ENCODE measurements around the gene NUP210L. TPM values are rescaled to one million over a fixed set of nuclear protein-coding genes. Genes with fewer than 3 reads are reported as not detected.

NUP210L gene
- total and polyA plus RNA-seq, 9 of the 15 experiments (the other 6 are each of a cell fraction or from before 2014, with no cell fraction given) = 0.01 to 0.04 TPM; not detected in 7

DNA sequence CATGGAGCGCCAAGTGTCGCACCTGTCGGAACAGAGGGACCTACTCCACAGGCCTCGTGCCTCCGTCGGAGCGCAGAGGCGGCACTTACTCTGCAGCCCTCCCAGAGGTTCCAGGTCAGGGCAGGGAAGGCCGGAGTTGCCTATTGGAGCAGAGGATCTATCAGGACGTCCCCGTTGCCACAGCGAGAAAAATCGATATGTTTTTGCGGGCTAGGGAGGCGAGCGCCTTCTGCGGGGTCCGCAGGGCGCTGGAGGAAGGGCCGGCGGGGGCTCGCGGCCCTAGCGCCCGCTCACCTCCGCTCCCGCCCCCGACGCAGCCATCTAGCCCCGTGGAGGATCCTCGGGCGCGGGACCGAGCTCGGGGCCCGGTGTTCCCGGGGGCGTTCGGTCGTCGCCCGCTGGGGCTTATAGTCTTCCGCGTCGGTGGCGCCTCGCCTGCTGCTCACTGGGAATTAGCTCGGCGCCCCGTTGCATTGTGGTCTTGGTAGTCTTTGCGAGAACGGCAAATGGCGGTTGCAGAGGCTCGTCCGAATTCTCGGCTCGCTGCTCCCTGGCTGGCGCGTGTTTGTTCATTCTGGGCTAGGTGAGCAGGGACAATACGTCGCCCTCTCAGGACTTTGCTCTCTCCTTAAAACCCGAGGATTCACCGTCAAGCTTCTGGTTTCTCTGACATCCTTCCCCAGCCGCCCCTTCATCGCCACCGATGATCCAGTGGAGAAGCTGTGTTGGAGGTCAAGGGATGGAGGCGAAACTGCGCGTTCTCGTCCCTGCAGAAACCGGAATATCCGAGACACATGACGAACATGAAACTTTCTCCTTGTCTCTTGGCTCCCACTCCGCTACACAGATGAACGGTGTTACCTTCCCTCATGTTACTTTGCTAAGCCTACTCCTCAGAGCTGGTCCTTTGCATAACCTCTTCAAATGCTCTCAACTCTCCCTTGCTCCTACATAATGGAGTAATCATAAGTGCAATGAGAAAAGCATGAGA is 177.3 kb downstream of the NUP210L start, which contains the start of gene JTB (continued):
- TF ChIP-seq, protein P1, sequence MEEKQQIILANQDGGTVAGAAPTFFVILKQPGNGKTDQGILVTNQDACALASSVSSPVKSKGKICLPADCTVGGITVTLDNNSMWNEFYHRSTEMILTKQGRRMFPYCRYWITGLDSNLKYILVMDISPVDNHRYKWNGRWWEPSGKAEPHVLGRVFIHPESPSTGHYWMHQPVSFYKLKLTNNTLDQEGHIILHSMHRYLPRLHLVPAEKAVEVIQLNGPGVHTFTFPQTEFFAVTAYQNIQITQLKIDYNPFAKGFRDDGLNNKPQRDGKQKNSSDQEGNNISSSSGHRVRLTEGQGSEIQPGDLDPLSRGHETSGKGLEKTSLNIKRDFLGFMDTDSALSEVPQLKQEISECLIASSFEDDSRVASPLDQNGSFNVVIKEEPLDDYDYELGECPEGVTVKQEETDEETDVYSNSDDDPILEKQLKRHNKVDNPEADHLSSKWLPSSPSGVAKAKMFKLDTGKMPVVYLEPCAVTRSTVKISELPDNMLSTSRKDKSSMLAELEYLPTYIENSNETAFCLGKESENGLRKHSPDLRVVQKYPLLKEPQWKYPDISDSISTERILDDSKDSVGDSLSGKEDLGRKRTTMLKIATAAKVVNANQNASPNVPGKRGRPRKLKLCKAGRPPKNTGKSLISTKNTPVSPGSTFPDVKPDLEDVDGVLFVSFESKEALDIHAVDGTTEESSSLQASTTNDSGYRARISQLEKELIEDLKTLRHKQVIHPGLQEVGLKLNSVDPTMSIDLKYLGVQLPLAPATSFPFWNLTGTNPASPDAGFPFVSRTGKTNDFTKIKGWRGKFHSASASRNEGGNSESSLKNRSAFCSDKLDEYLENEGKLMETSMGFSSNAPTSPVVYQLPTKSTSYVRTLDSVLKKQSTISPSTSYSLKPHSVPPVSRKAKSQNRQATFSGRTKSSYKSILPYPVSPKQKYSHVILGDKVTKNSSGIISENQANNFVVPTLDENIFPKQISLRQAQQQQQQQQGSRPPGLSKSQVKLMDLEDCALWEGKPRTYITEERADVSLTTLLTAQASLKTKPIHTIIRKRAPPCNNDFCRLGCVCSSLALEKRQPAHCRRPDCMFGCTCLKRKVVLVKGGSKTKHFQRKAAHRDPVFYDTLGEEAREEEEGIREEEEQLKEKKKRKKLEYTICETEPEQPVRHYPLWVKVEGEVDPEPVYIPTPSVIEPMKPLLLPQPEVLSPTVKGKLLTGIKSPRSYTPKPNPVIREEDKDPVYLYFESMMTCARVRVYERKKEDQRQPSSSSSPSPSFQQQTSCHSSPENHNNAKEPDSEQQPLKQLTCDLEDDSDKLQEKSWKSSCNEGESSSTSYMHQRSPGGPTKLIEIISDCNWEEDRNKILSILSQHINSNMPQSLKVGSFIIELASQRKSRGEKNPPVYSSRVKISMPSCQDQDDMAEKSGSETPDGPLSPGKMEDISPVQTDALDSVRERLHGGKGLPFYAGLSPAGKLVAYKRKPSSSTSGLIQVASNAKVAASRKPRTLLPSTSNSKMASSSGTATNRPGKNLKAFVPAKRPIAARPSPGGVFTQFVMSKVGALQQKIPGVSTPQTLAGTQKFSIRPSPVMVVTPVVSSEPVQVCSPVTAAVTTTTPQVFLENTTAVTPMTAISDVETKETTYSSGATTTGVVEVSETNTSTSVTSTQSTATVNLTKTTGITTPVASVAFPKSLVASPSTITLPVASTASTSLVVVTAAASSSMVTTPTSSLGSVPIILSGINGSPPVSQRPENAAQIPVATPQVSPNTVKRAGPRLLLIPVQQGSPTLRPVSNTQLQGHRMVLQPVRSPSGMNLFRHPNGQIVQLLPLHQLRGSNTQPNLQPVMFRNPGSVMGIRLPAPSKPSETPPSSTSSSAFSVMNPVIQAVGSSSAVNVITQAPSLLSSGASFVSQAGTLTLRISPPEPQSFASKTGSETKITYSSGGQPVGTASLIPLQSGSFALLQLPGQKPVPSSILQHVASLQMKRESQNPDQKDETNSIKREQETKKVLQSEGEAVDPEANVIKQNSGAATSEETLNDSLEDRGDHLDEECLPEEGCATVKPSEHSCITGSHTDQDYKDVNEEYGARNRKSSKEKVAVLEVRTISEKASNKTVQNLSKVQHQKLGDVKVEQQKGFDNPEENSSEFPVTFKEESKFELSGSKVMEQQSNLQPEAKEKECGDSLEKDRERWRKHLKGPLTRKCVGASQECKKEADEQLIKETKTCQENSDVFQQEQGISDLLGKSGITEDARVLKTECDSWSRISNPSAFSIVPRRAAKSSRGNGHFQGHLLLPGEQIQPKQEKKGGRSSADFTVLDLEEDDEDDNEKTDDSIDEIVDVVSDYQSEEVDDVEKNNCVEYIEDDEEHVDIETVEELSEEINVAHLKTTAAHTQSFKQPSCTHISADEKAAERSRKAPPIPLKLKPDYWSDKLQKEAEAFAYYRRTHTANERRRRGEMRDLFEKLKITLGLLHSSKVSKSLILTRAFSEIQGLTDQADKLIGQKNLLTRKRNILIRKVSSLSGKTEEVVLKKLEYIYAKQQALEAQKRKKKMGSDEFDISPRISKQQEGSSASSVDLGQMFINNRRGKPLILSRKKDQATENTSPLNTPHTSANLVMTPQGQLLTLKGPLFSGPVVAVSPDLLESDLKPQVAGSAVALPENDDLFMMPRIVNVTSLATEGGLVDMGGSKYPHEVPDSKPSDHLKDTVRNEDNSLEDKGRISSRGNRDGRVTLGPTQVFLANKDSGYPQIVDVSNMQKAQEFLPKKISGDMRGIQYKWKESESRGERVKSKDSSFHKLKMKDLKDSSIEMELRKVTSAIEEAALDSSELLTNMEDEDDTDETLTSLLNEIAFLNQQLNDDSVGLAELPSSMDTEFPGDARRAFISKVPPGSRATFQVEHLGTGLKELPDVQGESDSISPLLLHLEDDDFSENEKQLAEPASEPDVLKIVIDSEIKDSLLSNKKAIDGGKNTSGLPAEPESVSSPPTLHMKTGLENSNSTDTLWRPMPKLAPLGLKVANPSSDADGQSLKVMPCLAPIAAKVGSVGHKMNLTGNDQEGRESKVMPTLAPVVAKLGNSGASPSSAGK (IDR thresholded peaks at IDR 0.05) = peak; percentile 87
- TF ChIP-seq RB1 (IDR thresholded peaks at IDR 0.05; ENCODE audit: low read depth) (peak; percentile 64; the same call in 1 of the 2 replicates), NR4A1 (CRISPR knock-in tag; IDR thresholded peaks at IDR 0.05) (0 out of 2 replicates have a peak, but pooled peaks have one; percentile 12), NR4A1 (tag; IDR thresholded peaks at IDR 0.05) (no peak), ELF2 (CRISPR knock-in tag; IDR thresholded peaks at IDR 0.05) (peak; percentile 90), EP400 (IDR thresholded peaks at IDR 0.05) (peak; percentile 85)
- TF ChIP-seq, protein P2, sequence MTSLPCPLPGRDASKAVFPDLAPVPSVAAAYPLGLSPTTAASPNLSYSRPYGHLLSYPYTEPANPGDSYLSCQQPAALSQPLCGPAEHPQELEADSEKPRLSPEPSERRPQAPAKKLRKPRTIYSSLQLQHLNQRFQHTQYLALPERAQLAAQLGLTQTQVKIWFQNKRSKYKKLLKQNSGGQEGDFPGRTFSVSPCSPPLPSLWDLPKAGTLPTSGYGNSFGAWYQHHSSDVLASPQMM (CRISPR knock-in tag; IDR thresholded peaks at IDR 0.05) = no peak

Data from K562 (cell line).